Thoracic aorta (tissue), 2 donors: Measurements from ENCODE around the gene RABL6. TPM values are rescaled to one million over a fixed set of nuclear protein-coding genes. Genes with fewer than 3 reads are reported as not detected.

Experiments
- ATAC-seq: fragments of 150-250 bp; one replicate; pipeline ENCODE4 v1.8.0; 2017; ENCODE audit warnings: low read depth; ENCODE audit not compliant: insufficient number of reproducible peaks, low FRiP score
- DNase-seq: peaks from one replicate; pipeline ENCODE4 v3.0.0-alpha.2; 2020; ENCODE audit warnings: low spot score
- H3K27ac ChIP-seq, 2 donors: fragments of 200-600 bp; sonication (generic); 1 replicate in 1 of 2; 2 replicates in 1 of 2; pipeline ENCODE4 v1.5.1; 2016; ENCODE audit warnings: mild to moderate bottlenecking in 2 of 2, moderate library complexity in 2 of 2
- H3K27me3 ChIP-seq: fragments of 200-600 bp; sonication (generic); replicated peaks from 2 replicates; pipeline ENCODE4 v1.6.0; 2016; ENCODE audit warnings: mild to moderate bottlenecking; ENCODE audit not compliant: insufficient read depth
- H3K36me3 ChIP-seq: fragments of 200-600 bp; sonication (generic); one replicate; pipeline ENCODE4 v1.5.1; 2016
- H3K4me1 ChIP-seq, 2 donors: fragments of 200-600 bp; sonication (generic); 1 replicate in 1 of 2; 2 replicates in 1 of 2; pipeline versions ENCODE4 v1.5.1 to v1.6.0; 2016; ENCODE audit warnings: low read depth in 2 of 2, mild to moderate bottlenecking in 1 of 2; ENCODE audit not compliant: control insufficient read depth in 1 of 2
- H3K4me3 ChIP-seq: fragments of 200-600 bp; sonication (generic); 2 replicates; pipeline ENCODE4 v1.5.1; 2016; ENCODE audit warnings: mild to moderate bottlenecking
- H3K9me3 ChIP-seq: fragments of 200-600 bp; sonication (generic); 2 replicates; pipeline ENCODE4 v1.5.1; 2016
- CTCF ChIP-seq: fragments of 200-600 bp; sonication (generic); IDR thresholded peaks from one replicate; pipeline ENCODE4 v1.5.1; 2019; ENCODE audit warnings: antibody characterized with exemption
- total RNA-seq, 2 donors: library from RNA; depleted of rRNA; stranded (reverse); fragments of >200 nt; gene quantifications; one replicate each; pipeline versions ENCODE4 v1.1.0 to v1.2.3, GENCODE V29; 2016

Gene RABL6
- total RNA-seq, 2 donors from 2014 or later: 61.7 to 86.2 TPM

GRCh38 chr9:136847088-136847825 lies 39.5 kb downstream of the RABL6 start:
- peaks cover 17 to 56% of the 10 kb centered on the region in 2 donors for H3K4me1 ChIP-seq
- peaks cover 7% of the 10 kb centered on the region for H3K27me3 ChIP-seq
- peak overlapping the region; percentile 99 for H3K4me3 ChIP-seq
- H3K27ac ChIP-seq: peak overlapping the region in 1 of 2 donors; percentile 83
- DNase-seq (no peak), ATAC-seq (no peak)
- H3K9me3 ChIP-seq: no peaks in the 10 kb centered on the region
- no peaks in the 10 kb centered on the region for H3K36me3 ChIP-seq
- no peak for TF ChIP-seq CTCF

GRCh38 chr9:136847826-136848392 lies 40.2 kb downstream of the RABL6 start:
- peak overlapping the region; percentile 80 to 83 for H3K27ac ChIP-seq
- H3K4me3 ChIP-seq: peak overlapping the region; percentile 99
- no peak for TF ChIP-seq CTCF
- H3K4me1 ChIP-seq: peaks cover 17 to 51% of the 10 kb centered on the region in 2 donors
- ATAC-seq (no peak), DNase-seq (peak; percentile 56)
- peaks cover 7% of the 10 kb centered on the region for H3K27me3 ChIP-seq
- no peaks in the 10 kb centered on the region for H3K36me3 ChIP-seq
- H3K9me3 ChIP-seq: no peaks in the 10 kb centered on the region

GRCh38 chr9:136848393-136849037 lies 40.8 kb downstream of the RABL6 start:
- peak; percentile 8 for ATAC-seq
- H3K27me3 ChIP-seq: peaks cover 7% of the 10 kb centered on the region
- no peaks in the 10 kb centered on the region for H3K9me3 ChIP-seq
- peak overlapping the region; percentile 99 for H3K4me3 ChIP-seq
- DNase-seq: no peak
- peak; percentile 3 for TF ChIP-seq CTCF
- peaks cover 11 to 45% of the 10 kb centered on the region in 2 donors for H3K4me1 ChIP-seq
- peak overlapping the region; percentile 80 to 83 for H3K27ac ChIP-seq
- no peaks in the 10 kb centered on the region for H3K36me3 ChIP-seq

GRCh38 chr9:136849038-136849959 lies 41.6 kb downstream of the RABL6 start, which contains the start of gene PHPT1:
PHPT1 (plus strand) TSS chr9:136849409; CDS start chr9:136849431, 22 bp downstream.
- Histone ChIP-seq H3K36me3 (no peaks in the 10 kb centered on the region), H3K27me3 (peaks cover 3% of the 10 kb centered on the region), H3K4me1 (peaks cover 7 to 37% of the 10 kb centered on the region in 2 donors), H3K27ac (peak within 1 kb of the TSS; percentile 80 to 83), H3K4me3 (peak within 1 kb of the TSS; percentile 99), H3K9me3 (no peaks in the 10 kb centered on the region)
- ATAC-seq (peak; percentile 92), DNase-seq (peak; percentile 95)
- no peak for TF ChIP-seq CTCF
